A673 (cell line): ENCODE results near the gene PPP2CA. TPM values are rescaled to one million over a fixed set of nuclear protein-coding genes. Genes with fewer than 3 reads are reported as not detected.
"Not testable (repeated sequence)": the region's sequence is repeated elsewhere in the genome, so short reads cannot be mapped to it uniquely, and the experiment has no call there.

Experiments
- BruUV-seq: library from RNA; stranded (reverse); fragments of 400-500 nt; replicated peaks from 2 replicates; lab custom pipeline; 2021; lab: Mats Ljungman, UMichigan
- CTCF ChIA-PET: fragments of 300-600 bp; sonication (Branson Sonifier 250); formaldehyde crosslinking; loops from one replicate; lab custom pipeline; 2022; ENCODE audit warnings: antibody characterized with exemption; lab: Charles Lee
- POLR2A ChIA-PET: fragments of 300-600 bp; sonication (Branson Sonifier 250); formaldehyde crosslinking; loops from one replicate; lab custom pipeline; 2022; ENCODE audit warnings: antibody characterized with exemption; ENCODE audit not compliant: low non-redundant PET; lab: Charles Lee
- DNase-seq: peaks from one replicate; pipeline ENCODE4 v3.0.0-alpha.2; 2015; ENCODE audit warnings: low spot score
- H3K27ac ChIP-seq: fragments of 200-600 bp; sonication (generic); 2 replicates; pipeline ENCODE4 v1.5.1; 2016; ENCODE audit warnings: mixed run types, low read depth, mild to moderate bottlenecking, mixed read lengths, antibody characterized with exemption, low read length; ENCODE audit not compliant: poor library complexity, severe bottlenecking
- H3K27me3 ChIP-seq: fragments of 200-600 bp; sonication (generic); replicated peaks from 2 replicates; pipeline ENCODE4 v1.6.1; 2017; ENCODE audit warnings: mixed run types, low read depth, mild to moderate bottlenecking, mixed read lengths, antibody characterized with exemption, low read length; ENCODE audit not compliant: insufficient read depth, poor library complexity
- H3K36me3 ChIP-seq: fragments of 200-600 bp; sonication (generic); 2 replicates; pipeline ENCODE4 v1.6.1; 2016; ENCODE audit warnings: mixed run types, mild to moderate bottlenecking, mixed read lengths, antibody characterized with exemption, low read length; ENCODE audit not compliant: insufficient read depth, poor library complexity, severe bottlenecking
- H3K4me1 ChIP-seq: fragments of 200-600 bp; sonication (generic); 2 replicates; pipeline ENCODE4 v1.6.1; 2017; ENCODE audit warnings: mixed run types, mild to moderate bottlenecking, mixed read lengths, antibody characterized with exemption, low read length; ENCODE audit not compliant: insufficient read depth, poor library complexity, severe bottlenecking
- H3K4me3 ChIP-seq: fragments of 200-600 bp; sonication (generic); 2 replicates; pipeline ENCODE4 v1.5.1; 2016; ENCODE audit warnings: low read depth, mixed run types, mild to moderate bottlenecking, mixed read lengths, low read length; ENCODE audit not compliant: poor library complexity, severe bottlenecking
- H3K9me3 ChIP-seq: fragments of 200-600 bp; sonication (generic); 2 replicates; pipeline ENCODE4 v1.6.1; 2016; ENCODE audit warnings: mixed run types, low read depth, mild to moderate bottlenecking, mixed read lengths, antibody characterized with exemption, low read length; ENCODE audit not compliant: poor library complexity, severe bottlenecking
- EZH2 ChIP-seq: fragments of 200-600 bp; sonication (generic); IDR thresholded peaks from 2 replicates; pipeline ENCODE4 v1.6.1; 2017; ENCODE audit warnings: borderline replicate concordance, low read depth, mild to moderate bottlenecking, mixed read lengths, antibody characterized with exemption, low read length; ENCODE audit not compliant: poor library complexity, severe bottlenecking
- intact Hi-C: fragments of 100-400 bp; cut with micrococcal nuclease; formaldehyde crosslinking; loops from one replicate; pipeline ENCODE4 v1.10.0; 2022; ENCODE audit not compliant: unreplicated experiment
- total RNA-seq: library from RNA; stranded (reverse); gene quantifications from 2 replicates; pipeline ENCODE4 v1.2.3, GENCODE V29; 2021
- TF ChIP-seq, protein P1 (sequence below): fragments of 300-800, 200-600 bp; sonication (generic); conservative IDR thresholded peaks from 2 replicates; pipeline ENCODE4 v1.5.1; 2017; ENCODE audit warnings: low read depth, mild to moderate bottlenecking, antibody characterized with exemption, low read length, moderate library complexity, mixed read lengths

Gene PPP2CA
- total RNA-seq, 1 experiment from 2014 or later: 227 TPM

DNA sequence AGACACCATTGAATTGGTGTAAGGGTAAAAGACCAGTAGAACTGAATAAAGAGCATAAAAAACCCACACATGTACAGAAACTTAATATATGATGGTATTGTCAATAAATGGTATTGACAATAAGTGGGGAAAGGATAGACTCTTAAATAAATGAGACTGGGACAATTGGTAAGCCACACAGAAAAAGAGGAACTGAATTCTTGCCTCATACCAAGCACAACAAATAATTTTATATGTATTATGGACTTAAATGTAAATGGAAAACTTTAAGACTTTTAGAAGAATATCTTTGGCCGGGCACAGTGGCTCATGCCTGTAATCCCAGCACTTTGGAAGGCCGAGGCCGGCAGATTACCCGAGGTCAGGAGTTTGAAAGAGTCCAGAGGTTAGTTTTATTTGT, 37.9 kb upstream of the PPP2CA start:
- intact Hi-C loops: no loop called here
- POLR2A ChIA-PET: no interaction called here
- no peak overlapping the region for H3K27ac ChIP-seq
- H3K4me1 ChIP-seq: no peaks in the 10 kb centered on the region
- H3K27me3 ChIP-seq: no peaks in the 10 kb centered on the region
- H3K4me3 ChIP-seq: no peak overlapping the region
- no peak for DNase-seq
- H3K36me3 ChIP-seq: no peaks in the 10 kb centered on the region
- H3K9me3 ChIP-seq: peaks cover 4% of the 10 kb centered on the region
- CTCF ChIA-PET: no interaction called here
- no TSS peak for BruUV-seq
- TF ChIP-seq EZH2: no peak
- TF ChIP-seq, protein P1, sequence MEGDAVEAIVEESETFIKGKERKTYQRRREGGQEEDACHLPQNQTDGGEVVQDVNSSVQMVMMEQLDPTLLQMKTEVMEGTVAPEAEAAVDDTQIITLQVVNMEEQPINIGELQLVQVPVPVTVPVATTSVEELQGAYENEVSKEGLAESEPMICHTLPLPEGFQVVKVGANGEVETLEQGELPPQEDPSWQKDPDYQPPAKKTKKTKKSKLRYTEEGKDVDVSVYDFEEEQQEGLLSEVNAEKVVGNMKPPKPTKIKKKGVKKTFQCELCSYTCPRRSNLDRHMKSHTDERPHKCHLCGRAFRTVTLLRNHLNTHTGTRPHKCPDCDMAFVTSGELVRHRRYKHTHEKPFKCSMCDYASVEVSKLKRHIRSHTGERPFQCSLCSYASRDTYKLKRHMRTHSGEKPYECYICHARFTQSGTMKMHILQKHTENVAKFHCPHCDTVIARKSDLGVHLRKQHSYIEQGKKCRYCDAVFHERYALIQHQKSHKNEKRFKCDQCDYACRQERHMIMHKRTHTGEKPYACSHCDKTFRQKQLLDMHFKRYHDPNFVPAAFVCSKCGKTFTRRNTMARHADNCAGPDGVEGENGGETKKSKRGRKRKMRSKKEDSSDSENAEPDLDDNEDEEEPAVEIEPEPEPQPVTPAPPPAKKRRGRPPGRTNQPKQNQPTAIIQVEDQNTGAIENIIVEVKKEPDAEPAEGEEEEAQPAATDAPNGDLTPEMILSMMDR: no peak

- H3K27ac ChIP-seq, BruUV-seq, H3K4me3 ChIP-seq, CTCF ChIA-PET, intact Hi-C loops, H3K27me3 ChIP-seq, H3K4me1 ChIP-seq, POLR2A ChIA-PET, H3K9me3 ChIP-seq, H3K36me3 ChIP-seq: not testable (repeated sequence)
- DNase-seq: peak; percentile 27
These were observed 36.8 kb upstream of the PPP2CA start for GRCh38 chr5:134262629-134263028.

- Histone ChIP-seq H3K36me3 (no peaks in the 10 kb centered on the region), H3K4me1 (no peaks in the 10 kb centered on the region), H3K4me3 (no peak overlapping the region), H3K27ac (no peak overlapping the region), H3K9me3 (no peaks in the 10 kb centered on the region), H3K27me3 (no peaks in the 10 kb centered on the region)
- ChIA-PET POLR2A (no interaction called here), CTCF (no interaction called here)
- TF ChIP-seq, protein P1: no peak
- TF ChIP-seq EZH2: no peak
- no peak for DNase-seq
- intact Hi-C loops: no loop called here
- BruUV-seq: no TSS peak
These were observed 33.0 kb upstream of the PPP2CA start for GRCh38 chr5:134258896-134259295.

DNA sequence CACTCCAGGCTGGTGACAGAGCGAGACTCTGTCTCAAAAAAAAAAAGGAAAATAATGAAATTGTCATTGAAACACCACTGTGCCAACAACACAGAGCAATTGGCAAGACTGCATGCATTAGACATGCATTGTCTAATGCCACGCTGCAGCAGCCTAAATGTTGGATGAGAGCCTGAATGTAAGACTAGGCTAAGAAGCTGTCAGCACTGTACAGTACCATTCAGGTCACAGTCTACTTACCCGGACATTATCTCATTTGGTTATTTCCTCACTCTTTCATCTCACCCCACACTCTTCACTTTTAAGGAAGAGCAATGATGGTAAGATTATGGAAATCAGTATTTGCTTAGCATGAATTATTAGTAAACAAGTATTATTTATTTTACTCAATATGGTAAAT, 31.3 kb upstream of the PPP2CA start:
- Histone ChIP-seq H3K4me3 (no peak overlapping the region), H3K36me3 (no peaks in the 10 kb centered on the region), H3K9me3 (no peaks in the 10 kb centered on the region), H3K4me1 (no peaks in the 10 kb centered on the region), H3K27me3 (no peaks in the 10 kb centered on the region), H3K27ac (no peak overlapping the region)
- BruUV-seq: no TSS peak
- POLR2A ChIA-PET: no interaction called here
- TF ChIP-seq, protein P1: no peak
- TF ChIP-seq EZH2: no peak
- DNase-seq: no peak
- intact Hi-C loops: no loop called here
- CTCF ChIA-PET: no interaction called here
